K562 (cell line): ENCODE measurements around the gene CD96.

Source experiments
- CTCF ChIP-seq, 3 experiments: IDR thresholded peaks in 2 of 3; conservative IDR thresholded peaks in 1 of 3; 2 replicates each; pipeline ENCODE4 v1.5.1; 2011 to 2012; ENCODE audit warnings: low read length in 3 of 3, mild to moderate bottlenecking in 3 of 3, control low read depth in 2 of 3, improper control_type of control experiment in 1 of 3, inconsistent platforms in 1 of 3, low read depth in 1 of 3, mixed read lengths in 1 of 3, moderate library complexity in 1 of 3; ENCODE audit not compliant: insufficient read depth in 2 of 3
- EP300 ChIP-seq: IDR thresholded peaks from 2 replicates; pipeline ENCODE4 v1.6.1; 2012; ENCODE audit warnings: low read length, improper control_type of control experiment
- EWSR1 ChIP-seq: fragments of 450-650 bp; IDR thresholded peaks from 2 replicates; pipeline ENCODE4 v1.6.1; 2018; ENCODE audit warnings: borderline replicate concordance, mild to moderate bottlenecking, low read depth, moderate library complexity; ENCODE audit not compliant: partially characterized antibody
- HBP1 ChIP-seq: fragments of 450-650 bp; formaldehyde crosslinking; IDR thresholded peaks from 2 replicates; pipeline ENCODE4 v1.4.0; 2022; ENCODE audit warnings: missing genetic modification characterization
- ILK ChIP-seq: fragments of 450-650 bp; IDR thresholded peaks from 2 replicates; pipeline ENCODE4 v1.6.1; 2016; ENCODE audit warnings: missing genetic modification characterization, low read depth, mild to moderate bottlenecking, missing compliant biosample characterization, moderate library complexity, borderline replicate concordance
- LEF1 ChIP-seq: fragments of 450-650 bp; IDR thresholded peaks from 2 replicates; pipeline ENCODE4 v1.6.1; 2016; ENCODE audit warnings: mild to moderate bottlenecking
- MCM7 ChIP-seq, 2 experiments: fragments of 450-650 bp; IDR thresholded peaks; 2 replicates each; pipeline ENCODE4 v1.6.1; 2016 to 2018
- MYBL2 ChIP-seq, 2 experiments: fragments of 450-650 bp in 1 of 2; sonication (generic) in 1 of 2; formaldehyde crosslinking in 1 of 2; IDR thresholded peaks; 2 replicates each; pipeline versions ENCODE4 v1.6.1 to v1.8.1; 2017 to 2022; ENCODE audit warnings: borderline replicate concordance in 1 of 2, inconsistent platforms in 1 of 2, low read depth in 1 of 2, mild to moderate bottlenecking in 1 of 2, missing genetic modification reagents in 1 of 2, moderate library complexity in 1 of 2
- NR2C1 ChIP-seq, 2 experiments: fragments of 450-650 bp; IDR thresholded peaks; 2 replicates each; pipeline ENCODE4 v1.6.1; 2017; ENCODE audit warnings: mild to moderate bottlenecking in 2 of 2, antibody characterized with exemption in 1 of 2, inconsistent platforms in 1 of 2, missing compliant biosample characterization in 1 of 2, missing genetic modification characterization in 1 of 2
- POLR2AphosphoS5 ChIP-seq: IDR thresholded peaks from 2 replicates; pipeline ENCODE4 v1.6.1; 2011; ENCODE audit warnings: mild to moderate bottlenecking, low read depth, low read length, moderate library complexity; ENCODE audit not compliant: control insufficient read depth, insufficient read depth
- PRDM10 ChIP-seq: fragments of 450-650 bp; IDR thresholded peaks from 2 replicates; pipeline ENCODE4 v1.6.1; 2018; ENCODE audit not compliant: partially characterized antibody
- RFX5 ChIP-seq: IDR thresholded peaks from 2 replicates; pipeline ENCODE4 v1.6.1; 2011; ENCODE audit warnings: low read depth, mild to moderate bottlenecking, improper control_type of control experiment, low read length

- TF ChIP-seq PRDM10 = no peak
- TF ChIP-seq RFX5 = no peak
- TF ChIP-seq MYBL2 (IDR thresholded peaks at IDR 0.05; ENCODE audit: low read depth) = no peak
- no peak for TF ChIP-seq MYBL2 (CRISPR knock-in tag; IDR thresholded peaks at IDR 0.05; ENCODE audit: borderline replicate concordance)
- TF ChIP-seq CTCF (IDR thresholded peaks at IDR 0.05 in 2 of 3, conservative IDR thresholded peaks at IDR 0.05 in 1 of 3; ENCODE audit: insufficient read depth in 2 of 3, low read depth in 1 of 3, low read length in 3 of 3) = no peak
- no peak for TF ChIP-seq LEF1
- no peak for TF ChIP-seq MCM7 (IDR thresholded peaks at IDR 0.05)
- no peak for TF ChIP-seq HBP1 (CRISPR knock-in tag)
- no peak for TF ChIP-seq EWSR1
- TF ChIP-seq NR2C1 (IDR thresholded peaks at IDR 0.05) = no peak
- no peak for TF ChIP-seq NR2C1 (tag; IDR thresholded peaks at IDR 0.05)
- TF ChIP-seq EP300 = no peak
- TF ChIP-seq POLR2AphosphoS5 = no peak
- no peak for TF ChIP-seq ILK (tag)
Observed at GRCh38 chr3:111541911-111542483, at the start of gene CD96.
